H9 (cell line): Measurements from ENCODE around the gene NRM. TPM values are rescaled to one million over a fixed set of nuclear protein-coding genes. Genes with fewer than 3 reads are reported as not detected.
A peak's percentile ranks its signal among the peaks of the same experiment; 100 is the strongest.

Source experiments
- DNase-seq: peaks from one replicate; pipeline ENCODE4 v3.0.0-alpha.2; 2017
- H2AFZ ChIP-seq: one replicate; pipeline ENCODE4 v1.6.1; 2013; ENCODE audit warnings: mild to moderate bottlenecking, low read length, control low read depth, moderate library complexity
- H2AK5ac ChIP-seq: 2 replicates; pipeline ENCODE4 v1.6.1; 2013; ENCODE audit warnings: low read length, control low read depth, mixed read lengths; ENCODE audit not compliant: insufficient read length
- H2BK120ac ChIP-seq: one replicate; pipeline ENCODE4 v1.6.1; 2013; ENCODE audit warnings: low read depth, mild to moderate bottlenecking, low read length, control low read depth, inconsistent platforms; ENCODE audit not compliant: poor library complexity, severe bottlenecking
- H2BK12ac ChIP-seq: 2 replicates; pipeline ENCODE4 v1.6.1; 2013; ENCODE audit warnings: low read length, control low read depth, mixed read lengths, low read depth; ENCODE audit not compliant: insufficient read length
- H2BK15ac ChIP-seq: 2 replicates; pipeline ENCODE4 v1.6.1; 2013; ENCODE audit warnings: low read depth, low read length, control low read depth
- H2BK20ac ChIP-seq: one replicate; pipeline ENCODE4 v1.6.1; 2013; ENCODE audit warnings: low read depth, mild to moderate bottlenecking, low read length, control low read depth, inconsistent platforms; ENCODE audit not compliant: poor library complexity, severe bottlenecking
- H2BK5ac ChIP-seq: 2 replicates; pipeline ENCODE4 v1.6.1; 2013; ENCODE audit warnings: low read length, control low read depth, mixed read lengths; ENCODE audit not compliant: insufficient read length
- H3K14ac ChIP-seq: 2 replicates; pipeline ENCODE4 v1.6.1; 2013; ENCODE audit warnings: low read length, control low read depth; ENCODE audit not compliant: insufficient read depth
- H3K18ac ChIP-seq: 2 replicates; pipeline ENCODE4 v1.6.1; 2013; ENCODE audit warnings: low read depth, mild to moderate bottlenecking, mixed read lengths, low read length, control low read depth; ENCODE audit not compliant: insufficient read length
- H3K23ac ChIP-seq: 2 replicates; pipeline ENCODE4 v1.6.1; 2013; ENCODE audit warnings: low read length, control low read depth, mixed read lengths, low read depth; ENCODE audit not compliant: insufficient read length
- H3K23me2 ChIP-seq: 2 replicates; pipeline ENCODE4 v1.6.1; 2013; ENCODE audit warnings: low read depth, mild to moderate bottlenecking, mixed read lengths, low read length, control low read depth; ENCODE audit not compliant: insufficient read length, poor library complexity, severe bottlenecking
- H3K27ac ChIP-seq: 2 replicates; pipeline ENCODE4 v1.5.1; 2013; ENCODE audit warnings: low read length, control low read depth, mixed read lengths, low read depth; ENCODE audit not compliant: insufficient read length
- H3K27me3 ChIP-seq: 2 replicates; pipeline ENCODE4 v1.6.1; 2013; ENCODE audit warnings: low read length, control low read depth, inconsistent platforms; ENCODE audit not compliant: insufficient read depth
- H3K4ac ChIP-seq: 2 replicates; pipeline ENCODE4 v1.6.1; 2013; ENCODE audit warnings: low read depth, mild to moderate bottlenecking, control low read depth, inconsistent platforms, low read length, moderate library complexity
- H3K4me1 ChIP-seq: 2 replicates; pipeline ENCODE4 v1.6.1; 2013; ENCODE audit warnings: low read length, control low read depth, inconsistent platforms; ENCODE audit not compliant: insufficient read depth
- H3K4me2 ChIP-seq: 2 replicates; pipeline ENCODE4 v1.6.1; 2013; ENCODE audit warnings: low read length, control low read depth, mixed read lengths; ENCODE audit not compliant: insufficient read length, insufficient read depth
- H3K56ac ChIP-seq: 2 replicates; pipeline ENCODE4 v1.6.1; 2013; ENCODE audit warnings: low read depth, mild to moderate bottlenecking, mixed read lengths, low read length, control low read depth; ENCODE audit not compliant: insufficient read length
- H3K79me1 ChIP-seq: 2 replicates; pipeline ENCODE4 v1.6.1; 2013; ENCODE audit warnings: low read depth, mild to moderate bottlenecking, moderate library complexity, low read length, control low read depth, inconsistent platforms; ENCODE audit not compliant: insufficient read depth, poor library complexity, severe bottlenecking
- H3K79me2 ChIP-seq: 2 replicates; pipeline ENCODE4 v1.6.1; 2013; ENCODE audit warnings: low read length, control low read depth, inconsistent platforms; ENCODE audit not compliant: insufficient read depth
- H3K9ac ChIP-seq: 2 replicates; pipeline ENCODE4 v1.6.1; 2013; ENCODE audit warnings: low read length, control low read depth, mixed read lengths; ENCODE audit not compliant: insufficient read length; ENCODE audit errors: extremely low read depth
- H3K9me3 ChIP-seq: one replicate; pipeline ENCODE4 v1.6.1; 2013; ENCODE audit warnings: low read depth, low read length, inconsistent platforms; ENCODE audit not compliant: control insufficient read depth
- H3T11ph ChIP-seq: one replicate; pipeline ENCODE4 v1.6.1; 2013; ENCODE audit warnings: mild to moderate bottlenecking, low read length, control low read depth, inconsistent platforms
- H4K20me1 ChIP-seq: one replicate; pipeline ENCODE4 v1.6.1; 2013; ENCODE audit not compliant: control insufficient read depth, insufficient read length, insufficient read depth
- H4K5ac ChIP-seq: 2 replicates; pipeline ENCODE4 v1.6.1; 2013; ENCODE audit warnings: low read depth, mild to moderate bottlenecking, mixed read lengths, low read length, control low read depth; ENCODE audit not compliant: insufficient read length
- H4K8ac ChIP-seq: replicated peaks from 2 replicates; pipeline ENCODE4 v1.6.1; 2013; ENCODE audit warnings: low read length, control low read depth, mixed read lengths, low read depth; ENCODE audit not compliant: insufficient read length
- H4K91ac ChIP-seq: 2 replicates; pipeline ENCODE4 v1.6.1; 2013; ENCODE audit warnings: low read depth, mild to moderate bottlenecking, moderate library complexity, mixed read lengths, low read length, control low read depth; ENCODE audit not compliant: insufficient read length
- H3K27ac Mint-ChIP-seq, 3 experiments: 2 replicates in 2 of 3; 3 replicates in 1 of 3; pipeline ENCODE4 v1.8.0; 2020 to 2021; ENCODE audit warnings: mixed read lengths in 3 of 3, mild to moderate bottlenecking in 1 of 3, moderate library complexity in 1 of 3
- H3K27me3 Mint-ChIP-seq: 2 replicates; pipeline ENCODE4 v1.8.0; 2021; ENCODE audit warnings: low read depth, mild to moderate bottlenecking, moderate library complexity, mixed read lengths
- H3K36me3 Mint-ChIP-seq, 3 experiments: 2 replicates in 2 of 3; 3 replicates in 1 of 3; pipeline ENCODE4 v1.8.0; 2020 to 2021; ENCODE audit warnings: low read depth in 3 of 3, mixed read lengths in 3 of 3; ENCODE audit not compliant: insufficient read depth in 1 of 3
- H3K4me1 Mint-ChIP-seq, 2 experiments: 2 replicates each; pipeline ENCODE4 v1.8.0; 2020; ENCODE audit warnings: mixed read lengths in 2 of 2
- H3K4me3 Mint-ChIP-seq, 2 experiments: 2 replicates in 1 of 2; 3 replicates in 1 of 2; pipeline ENCODE4 v1.8.0; 2020 to 2021; ENCODE audit warnings: mild to moderate bottlenecking in 2 of 2, mixed read lengths in 2 of 2, moderate library complexity in 1 of 2
- H3K9me3 Mint-ChIP-seq, 2 experiments: 2 replicates in 1 of 2; 3 replicates in 1 of 2; pipeline ENCODE4 v1.8.0; 2020; ENCODE audit warnings: mild to moderate bottlenecking in 2 of 2, mixed read lengths in 2 of 2, moderate library complexity in 1 of 2
- WGBS: extraction: QIAGEN DNeasy Blood & Tissue Kit; methylation state at CpG from one replicate; pipeline ENCODE4 v1.1.7; 2013; ENCODE audit warnings: missing lambda C conversion rate, low lambda C conversion rate, mixed read lengths; ENCODE audit not compliant: insufficient read length; ENCODE audit errors: extremely low coverage; 5-methylcytosine and 5-hydroxymethylcytosine counted together
- total RNA-seq: library from RNA; stranded (reverse); gene quantifications from 2 replicates; pipeline ENCODE4 v1.2.1, GENCODE V29; 2021
- TF ChIP-seq, protein P1 (sequence below): fragments of 200-600 bp; sonication (generic); conservative IDR thresholded peaks from 3 replicates; pipeline ENCODE4 v1.8.0; 2021; ENCODE audit warnings: antibody characterized with exemption, mild to moderate bottlenecking

Gene NRM
- total RNA-seq, 1 experiment from 2014 or later = 36.5 TPM

- Histone ChIP-seq H3K27ac (no peak overlapping the region), H3K14ac (no peak overlapping the region), H3K27me3 (no peaks in the 10 kb centered on the region), H3K4ac (no peak overlapping the region), H3K18ac (no peak overlapping the region), H3K9me3 (no peaks in the 10 kb centered on the region), H3K23ac (no peak overlapping the region), H3K4me2 (no peak overlapping the region), H3K9ac (no peak overlapping the region), H4K8ac (no peak overlapping the region), H4K20me1 (no peaks in the 10 kb centered on the region), H4K5ac (no peak overlapping the region), H2AK5ac (no peak overlapping the region), H3T11ph (no peak overlapping the region), H2BK5ac (no peak overlapping the region), H2BK20ac (no peak overlapping the region), H3K56ac (no peak overlapping the region), H3K79me2 (peaks cover 7% of the 10 kb centered on the region; the same call in 1 of the 2 replicates), H2BK15ac (no peak overlapping the region), H2AFZ (no peak overlapping the region), H3K23me2 (peaks cover 3% of the 10 kb centered on the region), H4K91ac (no peak overlapping the region), H2BK120ac (no peak overlapping the region), H3K79me1 (no peaks in the 10 kb centered on the region), H3K4me1 (no peaks in the 10 kb centered on the region), H2BK12ac (no peak overlapping the region)
- peak; percentile 49 for DNase-seq
- H3K4me1 Mint-ChIP-seq = peaks cover 22 to 32% of the 10 kb centered on the region in 2 experiments
- no CpG with 5 or more reads among the region's 3 CpGs for WGBS
- H3K9me3 Mint-ChIP-seq = no peaks in the 10 kb centered on the region
- TF ChIP-seq, protein P1, sequence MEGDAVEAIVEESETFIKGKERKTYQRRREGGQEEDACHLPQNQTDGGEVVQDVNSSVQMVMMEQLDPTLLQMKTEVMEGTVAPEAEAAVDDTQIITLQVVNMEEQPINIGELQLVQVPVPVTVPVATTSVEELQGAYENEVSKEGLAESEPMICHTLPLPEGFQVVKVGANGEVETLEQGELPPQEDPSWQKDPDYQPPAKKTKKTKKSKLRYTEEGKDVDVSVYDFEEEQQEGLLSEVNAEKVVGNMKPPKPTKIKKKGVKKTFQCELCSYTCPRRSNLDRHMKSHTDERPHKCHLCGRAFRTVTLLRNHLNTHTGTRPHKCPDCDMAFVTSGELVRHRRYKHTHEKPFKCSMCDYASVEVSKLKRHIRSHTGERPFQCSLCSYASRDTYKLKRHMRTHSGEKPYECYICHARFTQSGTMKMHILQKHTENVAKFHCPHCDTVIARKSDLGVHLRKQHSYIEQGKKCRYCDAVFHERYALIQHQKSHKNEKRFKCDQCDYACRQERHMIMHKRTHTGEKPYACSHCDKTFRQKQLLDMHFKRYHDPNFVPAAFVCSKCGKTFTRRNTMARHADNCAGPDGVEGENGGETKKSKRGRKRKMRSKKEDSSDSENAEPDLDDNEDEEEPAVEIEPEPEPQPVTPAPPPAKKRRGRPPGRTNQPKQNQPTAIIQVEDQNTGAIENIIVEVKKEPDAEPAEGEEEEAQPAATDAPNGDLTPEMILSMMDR = no peak
- H3K27me3 Mint-ChIP-seq = peaks cover 5% of the 10 kb centered on the region; the same call in 1 of the 2 replicates
- peak overlapping the region in 2 of 3 experiments; percentile 61 to 95; a peak in 4 of 7 replicates for H3K27ac Mint-ChIP-seq
- H3K36me3 Mint-ChIP-seq = peaks cover 47 to 83% (median 62%) of the 10 kb centered on the region in 3 experiments
- peak overlapping the region in 1 of 2 experiments; percentile 60; a peak in 1 of 5 replicates for H3K4me3 Mint-ChIP-seq
Observed at GRCh38 chr6:30725713-30726505, 35.1 kb upstream of the NRM start.
